Measurements from ENCODE around the gene IFIT5. TPM values are rescaled to one million over a fixed set of nuclear protein-coding genes. Genes with fewer than 3 reads are reported as not detected.

The IFIT5 gene
- total and polyA plus RNA-seq, 12 donors = 6.7 to 38.9 (median 18.6) TPM

GRCh38 chr10:89454561-89455347 lies 40.4 kb downstream of the IFIT5 start:
- no peaks in the 10 kb centered on the region for H3K4me1 ChIP-seq (replicated peaks in 1 of 2)
- 36 to 68% (median 59%) methylated on average over 1 of the region's 1 CpG for WGBS, 4 donors
- no peak for TF ChIP-seq CTCF (IDR thresholded peaks at IDR 0.05)
- no peak for TF ChIP-seq POLR2A (IDR thresholded peaks at IDR 0.05)
- intact Hi-C loops (cut with DNase I) = no loop called here
- H3K27me3 ChIP-seq = no peaks in the 10 kb centered on the region
- H3K9me3 ChIP-seq (replicated peaks in 1 of 3) = no peaks in the 10 kb centered on the region
- H3K36me3 ChIP-seq (replicated peaks in 1 of 2) = no peaks in the 10 kb centered on the region
- no peak overlapping the region for H3K4me3 ChIP-seq
- DNase-seq = no peak
- no peak overlapping the region for H3K27ac ChIP-seq

GRCh38 chr10:89458291-89458690 lies 43.9 kb downstream of the IFIT5 start:
- WGBS, 4 donors = 48 to 64% (median 56%) methylated on average over 3 of the region's 3 CpGs
- TF ChIP-seq POLR2A (IDR thresholded peaks at IDR 0.05) (no peak), CTCF (IDR thresholded peaks at IDR 0.05) (no peak)
- H3K4me3 ChIP-seq = no peak overlapping the region
- H3K4me1 ChIP-seq (replicated peaks in 1 of 2) = no peaks in the 10 kb centered on the region
- no peak overlapping the region for H3K27ac ChIP-seq
- DNase-seq = no peak
- intact Hi-C loops (cut with DNase I) = no loop called here
- no peaks in the 10 kb centered on the region for H3K27me3 ChIP-seq
- H3K36me3 ChIP-seq (replicated peaks in 1 of 2) = no peaks in the 10 kb centered on the region
- no peaks in the 10 kb centered on the region for H3K9me3 ChIP-seq (replicated peaks in 1 of 3)

- TF ChIP-seq CTCF (IDR thresholded peaks at IDR 0.05) (no peak), POLR2A (IDR thresholded peaks at IDR 0.05) (no peak)
- Histone ChIP-seq H3K9me3 (replicated peaks in 1 of 3) (no peaks in the 10 kb centered on the region), H3K4me3 (no peak overlapping the region), H3K4me1 (replicated peaks in 1 of 2) (no peaks in the 10 kb centered on the region), H3K27me3 (no peaks in the 10 kb centered on the region), H3K36me3 (replicated peaks in 1 of 2) (no peaks in the 10 kb centered on the region), H3K27ac (no peak overlapping the region)
- DNase-seq = no peak
- intact Hi-C loops (cut with DNase I) = no loop called here
- WGBS, 4 donors = 62 to 91% (median 85%) methylated on average over 1 of the region's 1 CpG
Observed at GRCh38 chr10:89458784-89459183, 44.4 kb downstream of the IFIT5 start.

GRCh38 chr10:89463846-89464537 lies 49.6 kb downstream of the IFIT5 start:
- DNase-seq = no peak
- H3K9me3 ChIP-seq (replicated peaks in 1 of 3) = no peaks in the 10 kb centered on the region
- H3K27me3 ChIP-seq = no peaks in the 10 kb centered on the region
- WGBS, 4 donors = 68 to 76% (median 73%) methylated on average over 6 of the region's 6 CpGs
- TF ChIP-seq POLR2A (IDR thresholded peaks at IDR 0.05) = no peak
- no peak for TF ChIP-seq CTCF (IDR thresholded peaks at IDR 0.05)
- no peaks in the 10 kb centered on the region for H3K36me3 ChIP-seq (replicated peaks in 1 of 2)
- H3K4me1 ChIP-seq (replicated peaks in 1 of 2) = no peaks in the 10 kb centered on the region
- no peak overlapping the region for H3K4me3 ChIP-seq
- no peak overlapping the region for H3K27ac ChIP-seq
- intact Hi-C loops (cut with DNase I) = no loop called here
